ENCODE data around the gene KRTAP10-10.
"Not testable (repeated sequence)": the region's sequence is repeated elsewhere in the genome, so short reads cannot be mapped to it uniquely, and the experiment has no call there.

The KRTAP10-10 gene

DNA sequence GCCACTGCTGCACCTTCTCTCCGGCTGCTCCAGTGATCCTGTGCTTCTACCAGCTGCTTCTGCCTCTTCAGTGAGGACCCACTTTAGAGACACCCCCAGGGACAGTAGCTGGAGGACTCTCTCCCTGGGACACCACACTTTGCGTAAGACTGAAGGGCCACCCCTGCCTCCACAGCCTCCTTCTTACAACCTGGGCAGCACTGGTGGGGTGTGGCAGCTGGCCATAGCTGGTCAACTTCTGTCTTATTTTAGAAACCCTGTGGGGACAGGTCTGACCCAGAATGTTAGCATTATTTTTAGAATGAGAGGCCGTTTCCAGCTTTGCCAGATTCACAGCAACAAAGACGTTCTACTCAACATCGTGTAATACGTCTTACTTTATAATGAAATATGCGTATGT, 11.4 kb upstream of the KRTAP10-10 start:
- DNase-seq (ENCODE audit: low read depth in 1 of 2, low spot score in 1 of 2) = no peak
- no peaks in the 10 kb centered on the region for H3K27me3 ChIP-seq (ENCODE audit: insufficient read depth, poor library complexity, severe bottlenecking)
- TF ChIP-seq, protein P1, sequence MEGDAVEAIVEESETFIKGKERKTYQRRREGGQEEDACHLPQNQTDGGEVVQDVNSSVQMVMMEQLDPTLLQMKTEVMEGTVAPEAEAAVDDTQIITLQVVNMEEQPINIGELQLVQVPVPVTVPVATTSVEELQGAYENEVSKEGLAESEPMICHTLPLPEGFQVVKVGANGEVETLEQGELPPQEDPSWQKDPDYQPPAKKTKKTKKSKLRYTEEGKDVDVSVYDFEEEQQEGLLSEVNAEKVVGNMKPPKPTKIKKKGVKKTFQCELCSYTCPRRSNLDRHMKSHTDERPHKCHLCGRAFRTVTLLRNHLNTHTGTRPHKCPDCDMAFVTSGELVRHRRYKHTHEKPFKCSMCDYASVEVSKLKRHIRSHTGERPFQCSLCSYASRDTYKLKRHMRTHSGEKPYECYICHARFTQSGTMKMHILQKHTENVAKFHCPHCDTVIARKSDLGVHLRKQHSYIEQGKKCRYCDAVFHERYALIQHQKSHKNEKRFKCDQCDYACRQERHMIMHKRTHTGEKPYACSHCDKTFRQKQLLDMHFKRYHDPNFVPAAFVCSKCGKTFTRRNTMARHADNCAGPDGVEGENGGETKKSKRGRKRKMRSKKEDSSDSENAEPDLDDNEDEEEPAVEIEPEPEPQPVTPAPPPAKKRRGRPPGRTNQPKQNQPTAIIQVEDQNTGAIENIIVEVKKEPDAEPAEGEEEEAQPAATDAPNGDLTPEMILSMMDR (IDR thresholded peaks at IDR 0.05; ENCODE audit: insufficient read depth, low read length) = no peak
- TF ChIP-seq SPI1 (IDR thresholded peaks at IDR 0.05; ENCODE audit: borderline replicate concordance, low read depth) (no peak), GABPA (IDR thresholded peaks at IDR 0.05; ENCODE audit: low read depth) (no peak), POLR2AphosphoS5 (IDR thresholded peaks at IDR 0.05; ENCODE audit: low read depth) (no peak)
- TF ChIP-seq, protein P2, sequence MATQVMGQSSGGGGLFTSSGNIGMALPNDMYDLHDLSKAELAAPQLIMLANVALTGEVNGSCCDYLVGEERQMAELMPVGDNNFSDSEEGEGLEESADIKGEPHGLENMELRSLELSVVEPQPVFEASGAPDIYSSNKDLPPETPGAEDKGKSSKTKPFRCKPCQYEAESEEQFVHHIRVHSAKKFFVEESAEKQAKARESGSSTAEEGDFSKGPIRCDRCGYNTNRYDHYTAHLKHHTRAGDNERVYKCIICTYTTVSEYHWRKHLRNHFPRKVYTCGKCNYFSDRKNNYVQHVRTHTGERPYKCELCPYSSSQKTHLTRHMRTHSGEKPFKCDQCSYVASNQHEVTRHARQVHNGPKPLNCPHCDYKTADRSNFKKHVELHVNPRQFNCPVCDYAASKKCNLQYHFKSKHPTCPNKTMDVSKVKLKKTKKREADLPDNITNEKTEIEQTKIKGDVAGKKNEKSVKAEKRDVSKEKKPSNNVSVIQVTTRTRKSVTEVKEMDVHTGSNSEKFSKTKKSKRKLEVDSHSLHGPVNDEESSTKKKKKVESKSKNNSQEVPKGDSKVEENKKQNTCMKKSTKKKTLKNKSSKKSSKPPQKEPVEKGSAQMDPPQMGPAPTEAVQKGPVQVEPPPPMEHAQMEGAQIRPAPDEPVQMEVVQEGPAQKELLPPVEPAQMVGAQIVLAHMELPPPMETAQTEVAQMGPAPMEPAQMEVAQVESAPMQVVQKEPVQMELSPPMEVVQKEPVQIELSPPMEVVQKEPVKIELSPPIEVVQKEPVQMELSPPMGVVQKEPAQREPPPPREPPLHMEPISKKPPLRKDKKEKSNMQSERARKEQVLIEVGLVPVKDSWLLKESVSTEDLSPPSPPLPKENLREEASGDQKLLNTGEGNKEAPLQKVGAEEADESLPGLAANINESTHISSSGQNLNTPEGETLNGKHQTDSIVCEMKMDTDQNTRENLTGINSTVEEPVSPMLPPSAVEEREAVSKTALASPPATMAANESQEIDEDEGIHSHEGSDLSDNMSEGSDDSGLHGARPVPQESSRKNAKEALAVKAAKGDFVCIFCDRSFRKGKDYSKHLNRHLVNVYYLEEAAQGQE (IDR thresholded peaks at IDR 0.05; ENCODE audit: insufficient replicate concordance, low read depth) = no peak
- no peak overlapping the region for H3K4me3 ChIP-seq (replicated peaks; ENCODE audit: insufficient read depth, low read length)
- H3K27ac ChIP-seq (replicated peaks) = no peak overlapping the region

GRCh38 chr21:44626262-44626661, 10.9 kb upstream of the KRTAP10-10 start:
- Histone ChIP-seq H3K27me3 (ENCODE audit: insufficient read depth, poor library complexity, severe bottlenecking) (no peaks in the 10 kb centered on the region), H3K27ac (replicated peaks) (no peak overlapping the region), H3K4me3 (replicated peaks; ENCODE audit: insufficient read depth, low read length) (no peak overlapping the region)
- DNase-seq (ENCODE audit: low read depth in 1 of 2, low spot score in 1 of 2) = no peak
- no peak for TF ChIP-seq POLR2AphosphoS5 (IDR thresholded peaks at IDR 0.05; ENCODE audit: low read depth)
- TF ChIP-seq, protein P1 (IDR thresholded peaks at IDR 0.05; ENCODE audit: insufficient read depth, low read length) = no peak
- TF ChIP-seq SPI1 (IDR thresholded peaks at IDR 0.05; ENCODE audit: borderline replicate concordance, low read depth) = no peak
- TF ChIP-seq, protein P2 (IDR thresholded peaks at IDR 0.05; ENCODE audit: insufficient replicate concordance, low read depth) = no peak
- no peak for TF ChIP-seq GABPA (IDR thresholded peaks at IDR 0.05; ENCODE audit: low read depth)

DNA sequence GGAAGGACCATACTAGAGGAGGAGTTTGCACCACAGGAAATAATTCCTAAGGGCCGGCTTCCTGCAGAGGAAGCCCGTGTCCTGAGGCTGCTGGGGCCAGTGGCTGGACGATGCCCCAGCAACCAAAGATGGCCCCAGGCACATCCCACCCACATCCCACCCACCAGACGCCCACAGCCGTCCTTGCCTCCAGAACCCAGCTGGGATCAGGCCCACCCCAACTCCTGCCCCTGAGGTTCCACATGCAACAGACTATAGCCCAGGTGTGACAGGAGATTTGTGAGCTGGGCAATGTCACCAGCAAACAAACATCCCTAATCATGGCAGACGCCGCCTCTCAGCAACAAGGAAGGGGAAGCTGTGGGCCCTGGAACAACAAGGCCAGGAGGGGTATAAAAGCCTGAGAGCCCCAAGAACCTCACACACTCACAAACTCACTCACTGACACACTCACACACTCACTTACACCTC, 10.4 kb upstream of the KRTAP10-10 start, which contains the start of gene KRTAP10-9:
TSS of gene KRTAP10-9 (plus strand) at position 421 of the 471 bp plus-strand sequence. CDS start 79 bp downstream, outside the sequence.
- H3K27ac ChIP-seq (replicated peaks) = no peak within 1 kb of the TSS
- TF ChIP-seq POLR2AphosphoS5 (IDR thresholded peaks at IDR 0.05; ENCODE audit: low read depth) (no peak), SPI1 (IDR thresholded peaks at IDR 0.05; ENCODE audit: borderline replicate concordance, low read depth) (no peak), GABPA (IDR thresholded peaks at IDR 0.05; ENCODE audit: low read depth) (no peak)
- TF ChIP-seq, protein P2 (IDR thresholded peaks at IDR 0.05; ENCODE audit: insufficient replicate concordance, low read depth) = no peak
- TF ChIP-seq, protein P1 (IDR thresholded peaks at IDR 0.05; ENCODE audit: insufficient read depth, low read length) = no peak
- DNase-seq (ENCODE audit: low read depth in 1 of 2, low spot score in 1 of 2) = no peak
- H3K4me3 ChIP-seq (replicated peaks; ENCODE audit: insufficient read depth, low read length) = no peak within 1 kb of the TSS
- no peaks in the 10 kb centered on the region for H3K27me3 ChIP-seq (ENCODE audit: insufficient read depth, poor library complexity, severe bottlenecking)

DNA sequence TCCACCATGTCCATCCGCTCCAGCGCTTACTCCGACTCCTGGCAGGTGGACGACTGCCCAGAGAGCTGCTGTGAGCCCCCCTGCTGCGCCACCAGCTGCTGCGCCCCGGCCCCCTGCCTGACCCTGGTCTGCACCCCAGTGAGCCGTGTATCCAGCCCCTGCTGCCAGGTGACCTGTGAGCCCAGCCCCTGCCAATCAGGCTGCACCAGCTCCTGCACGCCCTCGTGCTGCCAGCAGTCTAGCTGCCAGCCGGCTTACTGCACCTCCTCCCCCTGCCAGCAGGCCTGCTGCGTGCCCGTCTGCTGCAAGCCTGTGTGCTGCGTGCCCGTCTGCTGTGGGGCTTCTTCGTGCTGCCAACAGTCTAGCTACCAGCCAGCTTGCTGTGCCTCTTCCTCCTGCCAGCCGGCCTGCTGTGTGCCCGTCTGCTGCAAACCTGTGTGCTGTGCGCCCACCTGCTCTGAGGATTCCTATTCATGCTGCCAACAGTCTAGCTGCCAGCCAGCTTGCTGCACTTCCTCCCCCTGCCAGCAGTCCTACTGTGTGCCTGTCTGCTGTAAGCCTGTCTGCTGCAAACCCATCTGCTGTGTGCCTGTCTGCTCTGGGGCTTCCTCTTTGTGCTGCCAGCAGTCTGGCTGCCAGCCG, 9.9 kb upstream of the KRTAP10-10 start:
- not testable (repeated sequence) for H3K4me3 ChIP-seq (replicated peaks; ENCODE audit: insufficient read depth, low read length); H3K27me3 ChIP-seq (ENCODE audit: insufficient read depth, poor library complexity, severe bottlenecking); DNase-seq (ENCODE audit: low read depth in 1 of 2, low spot score in 1 of 2); H3K27ac ChIP-seq (replicated peaks)

DNA sequence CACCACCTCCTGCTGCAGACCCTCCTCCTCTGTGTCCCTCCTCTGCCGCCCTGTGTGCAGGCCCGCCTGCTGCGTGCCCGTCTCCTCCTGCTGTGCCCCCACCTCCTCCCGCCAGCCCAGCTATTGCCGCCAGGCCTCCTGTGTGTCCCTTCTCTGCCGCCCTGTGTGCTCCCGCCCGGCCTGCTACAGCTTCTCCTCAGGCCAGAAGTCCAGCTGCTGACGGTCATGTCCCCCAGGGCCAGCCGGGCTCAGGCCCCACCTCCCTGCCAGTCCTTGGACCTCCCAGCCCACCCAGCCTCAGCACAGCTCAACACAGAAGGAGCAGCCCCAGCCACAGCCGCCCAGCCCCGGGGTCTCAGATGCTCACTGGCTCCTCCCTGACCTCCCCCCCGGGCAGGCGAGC, 9.3 kb upstream of the KRTAP10-10 start:
- H3K27me3 ChIP-seq (ENCODE audit: insufficient read depth, poor library complexity, severe bottlenecking); DNase-seq (ENCODE audit: low read depth in 1 of 2, low spot score in 1 of 2); H3K4me3 ChIP-seq (replicated peaks; ENCODE audit: insufficient read depth, low read length); H3K27ac ChIP-seq (replicated peaks): not testable (repeated sequence)
